PC-3 (cell line): ENCODE measurements around the gene CLDN16. TPM values are rescaled to one million over a fixed set of nuclear protein-coding genes. Genes with fewer than 3 reads are reported as not detected.

Source experiments
- ATAC-seq: fragments of 200-7000 bp; cut with Tn5 transposase; 2 replicates; pipeline ENCODE4 v1.9.1; 2020; ENCODE audit warnings: mild to moderate bottlenecking, moderate library complexity
- BruUV-seq: library from RNA; stranded (reverse); fragments of 400-500 nt; replicated peaks from 2 replicates; lab custom pipeline; 2021; lab: Mats Ljungman, UMichigan
- CTCF ChIA-PET: fragments of 300-600 bp; sonication (Branson Sonifier 250); formaldehyde crosslinking; loops from one replicate; lab custom pipeline; 2022; ENCODE audit warnings: antibody characterized with exemption; lab: Charles Lee
- POLR2A ChIA-PET: fragments of 300-600 bp; sonication (Branson Sonifier 250); formaldehyde crosslinking; loops from one replicate; lab custom pipeline; 2022; ENCODE audit warnings: antibody characterized with exemption; ENCODE audit not compliant: unreplicated experiment; lab: Charles Lee
- DNase-seq: peaks from one replicate; pipeline ENCODE4 v3.0.0-alpha.2; 2015
- H2AFZ ChIP-seq: fragments of 300-600 bp; sonication (generic); 2 replicates; pipeline ENCODE4 v1.6.0; 2016; ENCODE audit warnings: antibody characterized with exemption, low read length
- H3F3A ChIP-seq: fragments of 300-600 bp; sonication (generic); one replicate; pipeline ENCODE4 v1.6.0; 2017; ENCODE audit warnings: antibody characterized with exemption, low read length, control low read depth, mild to moderate bottlenecking; ENCODE audit not compliant: unreplicated experiment
- H3K27ac ChIP-seq: fragments of 300-600 bp; sonication (generic); 2 replicates; pipeline ENCODE4 v1.5.1; 2016; ENCODE audit warnings: mild to moderate bottlenecking, low read length
- H3K27me3 ChIP-seq: fragments of 300-600 bp; sonication (generic); 2 replicates; pipeline ENCODE4 v1.6.1; 2016; ENCODE audit warnings: low read length, mixed read lengths
- H3K36me3 ChIP-seq: fragments of 300-600 bp; sonication (generic); 2 replicates; pipeline ENCODE4 v1.6.1; 2016; ENCODE audit warnings: low read depth, mixed run types, low read length, mixed read lengths
- H3K4me1 ChIP-seq: fragments of 300-600 bp; sonication (generic); 2 replicates; pipeline ENCODE4 v1.5.1; 2016; ENCODE audit warnings: low read length; ENCODE audit not compliant: insufficient read depth
- H3K4me2 ChIP-seq: fragments of 300-600 bp; sonication (generic); 2 replicates; pipeline ENCODE4 v1.6.0; 2016; ENCODE audit warnings: low read length
- H3K4me3 ChIP-seq: fragments of 300-600 bp; sonication (generic); 2 replicates; pipeline ENCODE4 v1.5.1; 2016; ENCODE audit warnings: mild to moderate bottlenecking, low read length, mixed read lengths
- H3K79me2 ChIP-seq: fragments of 300-600 bp; sonication (generic); 2 replicates; pipeline ENCODE4 v1.6.1; 2017; ENCODE audit warnings: low read length, mixed read lengths
- H3K9ac ChIP-seq: fragments of 300-600 bp; sonication (generic); 2 replicates; pipeline ENCODE4 v1.6.0; 2016; ENCODE audit warnings: mild to moderate bottlenecking, low read length
- H3K9me2 ChIP-seq: fragments of 300-600 bp; sonication (generic); replicated peaks from 2 replicates; pipeline ENCODE4 v1.6.1; 2016; ENCODE audit warnings: mixed run types, low read length, mixed read lengths
- H3K9me3 ChIP-seq: fragments of 300-600 bp; sonication (generic); 2 replicates; pipeline ENCODE4 v1.6.1; 2016; ENCODE audit warnings: low read length, mixed read lengths
- H4K20me1 ChIP-seq: fragments of 300-600 bp; sonication (generic); 2 replicates; pipeline ENCODE4 v1.6.1; 2016; ENCODE audit warnings: low read length, mixed read lengths
- EZH2 ChIP-seq: fragments of 300-600 bp; sonication (generic); IDR thresholded peaks from one replicate; pipeline ENCODE4 v1.6.1; 2017; ENCODE audit warnings: antibody characterized with exemption, mild to moderate bottlenecking, low read length; ENCODE audit not compliant: unreplicated experiment
- EZH2phosphoT487 ChIP-seq: fragments of 300-600 bp; sonication (generic); IDR thresholded peaks from 2 replicates; pipeline ENCODE4 v1.6.1; 2018; ENCODE audit warnings: mild to moderate bottlenecking, antibody characterized with exemption, low read length, borderline replicate concordance
- intact Hi-C: fragments of 100-400 bp; cut with micrococcal nuclease; formaldehyde crosslinking; loops from 2 replicates; pipeline ENCODE4 v1.9.0; 2023
- total RNA-seq: library from RNA; depleted of rRNA; stranded (reverse); fragments of >200 nt; gene quantifications from 2 replicates; pipeline ENCODE4 v1.2.3, GENCODE V29; 2014
- TF ChIP-seq, protein P1 (sequence below): fragments of 300-600 bp; sonication (generic); conservative IDR thresholded peaks from 2 replicates; pipeline ENCODE4 v1.5.1; 2017; ENCODE audit warnings: antibody characterized with exemption, low read depth, mild to moderate bottlenecking, low read length

Gene CLDN16
- total RNA-seq, 1 experiment from 2014 or later: not detected

DNA sequence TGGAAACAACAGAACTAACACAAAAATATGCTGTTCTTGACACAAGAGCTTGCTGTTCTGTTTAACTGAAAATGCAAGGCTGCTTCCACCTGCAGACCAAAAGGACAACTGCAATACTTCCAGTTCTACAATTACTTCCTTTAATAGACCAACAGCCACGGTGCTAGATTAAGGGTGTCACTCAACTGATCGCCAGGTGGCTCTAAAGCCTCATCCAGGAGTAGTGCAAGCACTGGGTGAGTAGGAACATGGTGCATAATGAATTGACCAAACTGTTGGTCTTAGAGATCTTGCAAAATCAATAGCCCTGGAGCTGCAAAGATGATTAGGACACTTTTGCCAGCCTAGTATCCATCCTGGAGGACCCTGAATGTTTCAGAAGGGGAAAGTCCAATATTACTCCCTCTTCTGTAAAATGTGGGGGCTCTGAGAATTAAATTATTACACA lies 3.6 kb upstream of the CLDN16 start:
- Histone ChIP-seq H2AFZ (no peak overlapping the region), H3K27ac (peak overlapping the region; percentile 96)

GRCh38 chr3:190385731-190386688 lies 2.0 kb upstream of the CLDN16 start:
- POLR2A ChIA-PET: interaction anchor here (0.6 to 0.7 kb wide), 5 partner anchors 10 to 58 kb away, joined by 3 read pairs; no protein-coding TSS in a partner anchor

More for the DNA sequence above, 3.6 kb upstream of the CLDN16 start:
- intact Hi-C loops: loop anchor here (1.0 to 10.0 kb wide), 9 partner anchors 40 to 680 kb away; partner anchors contain the start of gene CLDN1
- POLR2A ChIA-PET: interaction anchor here (0.6 kb wide), 1 partner anchor 40 kb away, joined by 4 read pairs; no protein-coding TSS in a partner anchor
- Histone ChIP-seq H3K27me3 (no peaks in the 10 kb centered on the region), H3K9ac (no peak overlapping the region), H3K9me3 (no peaks in the 10 kb centered on the region), H3K79me2 (no peaks in the 10 kb centered on the region), H3K4me3 (no peak overlapping the region), H3K36me3 (no peaks in the 10 kb centered on the region), H3F3A (peaks cover 4% of the 10 kb centered on the region), H3K9me2 (no peaks in the 10 kb centered on the region), H3K4me2 (0 out of 2 replicates have a peak overlapping the region, but pooled peaks have one; percentile 3), H4K20me1 (no peaks in the 10 kb centered on the region), H3K4me1 (peaks cover 67% of the 10 kb centered on the region)
- BruUV-seq: no TSS peak
- TF ChIP-seq, protein P1, sequence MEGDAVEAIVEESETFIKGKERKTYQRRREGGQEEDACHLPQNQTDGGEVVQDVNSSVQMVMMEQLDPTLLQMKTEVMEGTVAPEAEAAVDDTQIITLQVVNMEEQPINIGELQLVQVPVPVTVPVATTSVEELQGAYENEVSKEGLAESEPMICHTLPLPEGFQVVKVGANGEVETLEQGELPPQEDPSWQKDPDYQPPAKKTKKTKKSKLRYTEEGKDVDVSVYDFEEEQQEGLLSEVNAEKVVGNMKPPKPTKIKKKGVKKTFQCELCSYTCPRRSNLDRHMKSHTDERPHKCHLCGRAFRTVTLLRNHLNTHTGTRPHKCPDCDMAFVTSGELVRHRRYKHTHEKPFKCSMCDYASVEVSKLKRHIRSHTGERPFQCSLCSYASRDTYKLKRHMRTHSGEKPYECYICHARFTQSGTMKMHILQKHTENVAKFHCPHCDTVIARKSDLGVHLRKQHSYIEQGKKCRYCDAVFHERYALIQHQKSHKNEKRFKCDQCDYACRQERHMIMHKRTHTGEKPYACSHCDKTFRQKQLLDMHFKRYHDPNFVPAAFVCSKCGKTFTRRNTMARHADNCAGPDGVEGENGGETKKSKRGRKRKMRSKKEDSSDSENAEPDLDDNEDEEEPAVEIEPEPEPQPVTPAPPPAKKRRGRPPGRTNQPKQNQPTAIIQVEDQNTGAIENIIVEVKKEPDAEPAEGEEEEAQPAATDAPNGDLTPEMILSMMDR: peak; percentile 92
- no peak for TF ChIP-seq EZH2phosphoT487
- no peak for TF ChIP-seq EZH2
- ATAC-seq (peak; percentile 48), DNase-seq (peak; percentile 86)
- CTCF ChIA-PET: interaction anchor here (0.5 to 1.7 kb wide), 13 partner anchors 18 to 316 kb away, joined by 3 to 18 read pairs (median 4); partner anchors contain the start of genes CLDN1, IL1RAP and P3H2

More at GRCh38 chr3:190385731-190386688, 2.0 kb upstream of the CLDN16 start:
- Histone ChIP-seq H3K9me2 (no peaks in the 10 kb centered on the region), H3K79me2 (no peaks in the 10 kb centered on the region), H3K4me2 (peak overlapping the region; percentile 86), H4K20me1 (no peaks in the 10 kb centered on the region), H3K36me3 (no peaks in the 10 kb centered on the region), H3K27ac (peak overlapping the region; percentile 96), H3K9me3 (no peaks in the 10 kb centered on the region), H3K27me3 (no peaks in the 10 kb centered on the region), H3K4me3 (peak overlapping the region; percentile 60), H2AFZ (peak overlapping the region; percentile 70), H3K4me1 (peaks cover 63% of the 10 kb centered on the region), H3F3A (peaks cover 4% of the 10 kb centered on the region), H3K9ac (peak overlapping the region; percentile 81)
- CTCF ChIA-PET: interaction anchor here (0.7 to 1.2 kb wide), 4 partner anchors 38 to 184 kb away, joined by 3 to 15 read pairs (median 4); partner anchors contain the start of gene CLDN1
- intact Hi-C loops: loop anchor here (1.0 to 10.0 kb wide), 6 partner anchors 41 to 679 kb away; partner anchors contain the start of gene IL1RAP
- ATAC-seq (peak; percentile 93), DNase-seq (peak; percentile 98)
- TF ChIP-seq, protein P1: no peak
- TF ChIP-seq EZH2 (no peak), EZH2phosphoT487 (no peak)
- TSS peak; percentile 95 for BruUV-seq
